Measurements from ENCODE around the gene DENND1A. TPM values are rescaled to one million over a fixed set of nuclear protein-coding genes. Genes with fewer than 3 reads are reported as not detected.

Gene DENND1A
- total RNA-seq, 1 donor from 2014 or later, result 25.2 TPM

- no peak for TF ChIP-seq CTCF (IDR thresholded peaks at IDR 0.05)
- Mint-ChIP-seq H3K27me3 (no peaks in the 10 kb centered on the region), H3K36me3 (ENCODE audit: low read depth) (peaks cover 12% of the 10 kb centered on the region), H3K9me3 (no peaks in the 10 kb centered on the region), H3K4me3 (no peak overlapping the region), H3K4me1 (peaks cover 8% of the 10 kb centered on the region), H3K27ac (no peak overlapping the region)
- ChIA-PET POLR2A (interaction anchor here (0.6 kb wide), 1 partner anchor 35 kb away, joined by 5 read pairs; no protein-coding TSS in a partner anchor), CTCF (interaction anchor here (1.2 kb wide), 1 partner anchor 179 kb away, joined by 3 read pairs; no protein-coding TSS in a partner anchor)
- intact Hi-C loops (cut with micrococcal nuclease), result no loop called here
- no peak for DNase-seq
- ATAC-seq (ENCODE audit: low read depth), result no peak
Observed at GRCh38 chr9:123861086-123861755, 68.7 kb downstream of the DENND1A start.

- CTCF ChIA-PET, result no interaction called here
- no peaks in the 10 kb centered on the region for H3K9me3 Mint-ChIP-seq
- DNase-seq (no peak), ATAC-seq (ENCODE audit: low read depth) (no peak)
- H3K27ac Mint-ChIP-seq, result no peak overlapping the region
- no peak for TF ChIP-seq CTCF (IDR thresholded peaks at IDR 0.05)
- H3K27me3 Mint-ChIP-seq, result no peaks in the 10 kb centered on the region
- H3K4me3 Mint-ChIP-seq, result no peak overlapping the region
- H3K4me1 Mint-ChIP-seq, result peaks cover 2% of the 10 kb centered on the region
- intact Hi-C loops (cut with micrococcal nuclease), result no loop called here
- peaks cover 13% of the 10 kb centered on the region for H3K36me3 Mint-ChIP-seq (ENCODE audit: low read depth)
- POLR2A ChIA-PET, result interaction anchor here (0.6 kb wide), 1 partner anchor 36 kb away, joined by 5 read pairs; no protein-coding TSS in a partner anchor
Observed at GRCh38 chr9:123860603-123861002, 69.3 kb downstream of the DENND1A start.

DNA sequence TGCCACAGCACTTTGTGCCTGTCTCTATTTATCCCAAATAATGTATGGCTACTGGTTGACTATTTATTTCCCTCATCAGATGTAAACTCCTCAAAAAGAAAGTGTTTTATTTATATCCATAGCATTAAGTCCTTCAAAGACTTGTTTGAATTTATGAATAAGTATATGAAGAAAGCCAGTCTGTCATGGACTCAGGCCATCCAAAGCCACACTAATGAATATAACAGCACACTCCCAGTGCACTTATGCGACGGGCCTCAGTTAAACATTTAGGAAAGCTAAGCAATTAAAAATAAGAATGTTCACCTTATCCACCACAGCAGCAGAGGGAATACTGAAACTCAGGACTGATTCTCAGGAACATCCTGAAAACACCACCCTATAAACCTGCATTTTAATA, 77.5 kb downstream of the DENND1A start:
- peaks cover 7% of the 10 kb centered on the region for H3K9me3 Mint-ChIP-seq
- no peak overlapping the region for H3K4me3 Mint-ChIP-seq
- CTCF ChIA-PET, result no interaction called here
- no peak overlapping the region for H3K27ac Mint-ChIP-seq
- no peaks in the 10 kb centered on the region for H3K27me3 Mint-ChIP-seq
- intact Hi-C loops (cut with micrococcal nuclease), result no loop called here
- no peak for TF ChIP-seq CTCF (IDR thresholded peaks at IDR 0.05)
- no peaks in the 10 kb centered on the region for H3K4me1 Mint-ChIP-seq
- H3K36me3 Mint-ChIP-seq (ENCODE audit: low read depth), result peaks cover 30% of the 10 kb centered on the region
- DNase-seq (no peak), ATAC-seq (ENCODE audit: low read depth) (no peak)
- POLR2A ChIA-PET, result no interaction called here

- peaks cover 32% of the 10 kb centered on the region for H3K36me3 Mint-ChIP-seq (ENCODE audit: low read depth)
- intact Hi-C loops (cut with micrococcal nuclease), result no loop called here
- H3K27me3 Mint-ChIP-seq, result no peaks in the 10 kb centered on the region
- no peak for ATAC-seq (ENCODE audit: low read depth)
- ChIA-PET CTCF (no interaction called here), POLR2A (no interaction called here)
- H3K27ac Mint-ChIP-seq, result no peak overlapping the region
- no peak overlapping the region for H3K4me3 Mint-ChIP-seq
- peaks cover 13% of the 10 kb centered on the region for H3K9me3 Mint-ChIP-seq
- no peaks in the 10 kb centered on the region for H3K4me1 Mint-ChIP-seq
- no peak for TF ChIP-seq CTCF (IDR thresholded peaks at IDR 0.05)
- DNase-seq, result no peak
Observed at GRCh38 chr9:123851851-123852250, 78.1 kb downstream of the DENND1A start.

DNA sequence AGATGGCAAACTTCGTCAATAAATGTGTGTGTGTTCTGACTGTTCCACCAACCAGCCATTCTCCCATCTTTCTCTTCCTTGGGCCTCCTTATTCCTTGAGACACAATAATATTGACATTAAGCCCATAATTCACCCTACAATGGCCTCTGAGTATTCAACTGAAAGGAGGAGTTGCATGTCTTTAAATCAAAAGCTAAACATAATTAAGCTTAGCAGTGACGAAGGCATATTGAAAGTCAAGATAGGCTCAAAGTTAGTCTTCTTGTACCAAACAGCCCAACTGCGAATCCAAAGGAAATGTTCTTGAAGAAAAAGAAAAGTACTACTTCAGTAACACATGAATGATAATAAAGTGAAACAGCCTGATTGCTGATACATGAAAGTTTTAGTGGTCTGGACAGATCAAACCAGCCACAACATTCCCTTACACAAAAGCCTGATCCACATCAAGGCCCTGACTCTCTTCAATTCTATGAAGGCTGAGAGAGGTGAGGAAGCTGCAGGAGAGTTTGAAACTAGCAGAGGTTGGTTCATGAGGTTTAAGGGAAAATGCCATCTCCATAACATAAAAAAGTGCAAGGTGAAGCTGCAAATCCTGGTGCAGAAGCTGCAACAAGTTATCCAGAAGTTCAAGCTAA, 81.4 kb downstream of the DENND1A start:
- DNase-seq (no peak), ATAC-seq (ENCODE audit: low read depth) (no peak)
- H3K36me3 Mint-ChIP-seq (ENCODE audit: low read depth), result peaks cover 45% of the 10 kb centered on the region
- H3K27ac Mint-ChIP-seq, result no peak overlapping the region
- peaks cover 22% of the 10 kb centered on the region for H3K9me3 Mint-ChIP-seq
- intact Hi-C loops (cut with micrococcal nuclease), result no loop called here
- ChIA-PET CTCF (no interaction called here), POLR2A (no interaction called here)
- no peak overlapping the region for H3K4me3 Mint-ChIP-seq
- no peaks in the 10 kb centered on the region for H3K27me3 Mint-ChIP-seq
- no peaks in the 10 kb centered on the region for H3K4me1 Mint-ChIP-seq
- no peak for TF ChIP-seq CTCF (IDR thresholded peaks at IDR 0.05)

Data from activated B cell treated with CpG ODN at 0.5 μM for 24 hours (primary cell).